HEK293 (cell line): ENCODE results near the gene AVEN.

Source experiments
- CTCF ChIP-seq: fragments of 450-650 bp; formaldehyde crosslinking; IDR thresholded peaks from 2 replicates; pipeline ENCODE4 v1.5.1; 2016; ENCODE audit warnings: missing biosample characterization, missing genetic modification characterization
- OVOL3 ChIP-seq: fragments of 450-650 bp; formaldehyde crosslinking; IDR thresholded peaks from 2 replicates; pipeline ENCODE4 v1.5.1; 2016; ENCODE audit warnings: missing biosample characterization, missing genetic modification characterization
- PBX3 ChIP-seq: sonication (generic); formaldehyde crosslinking; IDR thresholded peaks from 2 replicates; pipeline ENCODE4 v1.8.1; 2022; ENCODE audit warnings: mild to moderate bottlenecking, moderate library complexity, missing genetic modification reagents
- ZNF18 ChIP-seq: fragments of 450-650 bp; formaldehyde crosslinking; IDR thresholded peaks from 2 replicates; pipeline ENCODE4 v1.5.1; 2016; ENCODE audit warnings: missing biosample characterization, missing genetic modification characterization
- ZNF394 ChIP-seq: fragments of 450-650 bp; formaldehyde crosslinking; IDR thresholded peaks from 2 replicates; pipeline ENCODE4 v1.5.1; 2016; ENCODE audit warnings: missing biosample characterization, missing genetic modification characterization, mild to moderate bottlenecking, moderate library complexity, borderline replicate concordance
- ZNF501 ChIP-seq: fragments of 450-650 bp; formaldehyde crosslinking; IDR thresholded peaks from 2 replicates; pipeline ENCODE4 v1.5.1; 2016; ENCODE audit warnings: missing biosample characterization, missing genetic modification characterization
- ZNF530 ChIP-seq: fragments of 450-650 bp; formaldehyde crosslinking; IDR thresholded peaks from 2 replicates; pipeline ENCODE4 v1.5.1; 2016; ENCODE audit warnings: low read depth, missing biosample characterization, missing genetic modification characterization

GRCh38 chr15:34046471-34047145 lies 7.6 kb upstream of the AVEN start:
- TF ChIP-seq ZNF18 (tag by site-specific recombination) (no peak), CTCF (tag by site-specific recombination) (no peak), ZNF530 (no peak), ZNF394 (no peak), OVOL3 (no peak), ZNF501 (tag by site-specific recombination) (no peak), PBX3 (CRISPR knock-in tag) (no peak)
